Glutamatergic neuron (in vitro differentiated cells): ENCODE data around the gene LCORL. TPM values are rescaled to one million over a fixed set of nuclear protein-coding genes. Genes with fewer than 3 reads are reported as not detected.

ENCODE experiments used
- DNase-seq: peaks from one replicate; pipeline ENCODE4 v3.0.0; 2022
- H3K27ac Mint-ChIP-seq: one replicate; pipeline ENCODE4 v1.8.0; 2020; ENCODE audit warnings: mild to moderate bottlenecking, mixed read lengths, inconsistent platforms; ENCODE audit not compliant: unreplicated experiment
- H3K27me3 Mint-ChIP-seq: one replicate; pipeline ENCODE4 v1.8.0; 2020; ENCODE audit warnings: mild to moderate bottlenecking, moderate library complexity, mixed read lengths, inconsistent platforms; ENCODE audit not compliant: unreplicated experiment
- H3K36me3 Mint-ChIP-seq: one replicate; pipeline ENCODE4 v1.8.0; 2020; ENCODE audit warnings: mild to moderate bottlenecking, mixed read lengths, inconsistent platforms; ENCODE audit not compliant: unreplicated experiment
- H3K4me1 Mint-ChIP-seq: one replicate; pipeline ENCODE4 v1.8.0; 2020; ENCODE audit warnings: mild to moderate bottlenecking, low read depth, mixed read lengths, inconsistent platforms; ENCODE audit not compliant: unreplicated experiment
- H3K4me3 Mint-ChIP-seq: one replicate; pipeline ENCODE4 v1.8.0; 2020; ENCODE audit warnings: mild to moderate bottlenecking, mixed read lengths, inconsistent platforms; ENCODE audit not compliant: unreplicated experiment
- H3K9me3 Mint-ChIP-seq: one replicate; pipeline ENCODE4 v1.8.0; 2020; ENCODE audit warnings: mild to moderate bottlenecking, moderate library complexity, mixed read lengths, inconsistent platforms; ENCODE audit not compliant: unreplicated experiment
- CTCF ChIP-seq: fragments of 200-600 bp; sonication (generic); IDR thresholded peaks from one replicate; pipeline ENCODE4 v1.5.0; 2021; ENCODE audit not compliant: partially characterized antibody, unreplicated experiment
- total RNA-seq: library from RNA; stranded (reverse); fragmentation: NEBNext Ultra II Directional; extraction: Animal tissue kit (Norgen Biotek cat#: 25700); gene quantifications from one replicate; pipeline ENCODE4 v1.2.1, GENCODE V29; 2021; ENCODE audit not compliant: unreplicated experiment

The LCORL gene
- total RNA-seq, 1 donor from 2014 or later, result 30.8 TPM

GRCh38 chr4:18057821-18058533 lies 36.4 kb upstream of the LCORL start:
- TF ChIP-seq CTCF, result no peak
- no peaks in the 10 kb centered on the region for H3K9me3 Mint-ChIP-seq
- no peak overlapping the region for H3K4me3 Mint-ChIP-seq
- no peaks in the 10 kb centered on the region for H3K36me3 Mint-ChIP-seq
- DNase-seq, result no peak
- H3K27me3 Mint-ChIP-seq, result no peaks in the 10 kb centered on the region
- no peaks in the 10 kb centered on the region for H3K4me1 Mint-ChIP-seq
- no peak overlapping the region for H3K27ac Mint-ChIP-seq

- no peaks in the 10 kb centered on the region for H3K27me3 Mint-ChIP-seq
- no peaks in the 10 kb centered on the region for H3K36me3 Mint-ChIP-seq
- no peak overlapping the region for H3K27ac Mint-ChIP-seq
- H3K9me3 Mint-ChIP-seq, result no peaks in the 10 kb centered on the region
- DNase-seq, result no peak
- H3K4me1 Mint-ChIP-seq, result no peaks in the 10 kb centered on the region
- TF ChIP-seq CTCF, result no peak
- H3K4me3 Mint-ChIP-seq, result no peak overlapping the region
Measured at GRCh38 chr4:18056030-18056429, 34.5 kb upstream of the LCORL start.

- no peak overlapping the region for H3K27ac Mint-ChIP-seq
- no peaks in the 10 kb centered on the region for H3K36me3 Mint-ChIP-seq
- TF ChIP-seq CTCF, result no peak
- no peak overlapping the region for H3K4me3 Mint-ChIP-seq
- no peaks in the 10 kb centered on the region for H3K4me1 Mint-ChIP-seq
- no peaks in the 10 kb centered on the region for H3K27me3 Mint-ChIP-seq
- H3K9me3 Mint-ChIP-seq, result no peaks in the 10 kb centered on the region
- no peak for DNase-seq
Measured at GRCh38 chr4:18052158-18052557, 30.6 kb upstream of the LCORL start.

- H3K27ac Mint-ChIP-seq, result no peak overlapping the region
- no peak for TF ChIP-seq CTCF
- H3K4me1 Mint-ChIP-seq, result no peaks in the 10 kb centered on the region
- H3K4me3 Mint-ChIP-seq, result no peak overlapping the region
- H3K36me3 Mint-ChIP-seq, result no peaks in the 10 kb centered on the region
- H3K27me3 Mint-ChIP-seq, result no peaks in the 10 kb centered on the region
- no peak for DNase-seq
- H3K9me3 Mint-ChIP-seq, result no peaks in the 10 kb centered on the region
Measured at GRCh38 chr4:18051281-18051680, 29.7 kb upstream of the LCORL start.

GRCh38 chr4:18050448-18050847 lies 28.9 kb upstream of the LCORL start:
- Mint-ChIP-seq H3K4me1 (no peaks in the 10 kb centered on the region), H3K27ac (no peak overlapping the region), H3K9me3 (no peaks in the 10 kb centered on the region), H3K27me3 (no peaks in the 10 kb centered on the region), H3K4me3 (no peak overlapping the region), H3K36me3 (no peaks in the 10 kb centered on the region)
- no peak for TF ChIP-seq CTCF
- no peak for DNase-seq
